DMS 273 (cell line): ENCODE results near the gene CHMP6.
A peak's percentile ranks its signal among the peaks of the same experiment; 100 is the strongest.

Source experiments
- DNase-seq: peaks from one replicate; lab custom pipeline; 2025; ENCODE audit not compliant: unreplicated experiment; lab: John Stamatoyannopoulos, UW

Gene CHMP6

DNA sequence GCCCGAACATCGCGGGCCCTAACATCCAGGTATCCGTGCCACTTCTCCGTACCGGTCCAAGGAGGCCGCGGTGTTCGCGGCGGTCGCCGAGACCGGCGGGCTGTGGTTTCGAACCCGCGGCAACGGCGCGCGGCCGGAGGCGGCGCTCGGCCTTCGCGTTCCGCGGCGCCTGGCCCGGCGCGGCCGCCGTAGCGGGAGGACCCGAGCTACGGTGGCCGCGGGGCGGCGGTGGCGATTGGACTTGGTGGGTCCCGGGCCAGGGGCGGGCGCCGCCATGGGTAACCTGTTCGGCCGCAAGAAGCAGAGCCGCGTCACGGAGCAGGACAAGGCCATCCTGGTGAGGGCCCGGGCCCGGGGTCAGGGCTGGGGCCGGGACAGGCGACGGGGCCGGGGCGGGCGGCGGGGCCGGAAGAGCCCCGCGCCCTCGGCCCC lies at the start of gene CHMP6:
Gene CHMP6, plus strand, starts transcription at position 197 of the 432 bp plus-strand sequence. Its CDS starts 78 bp downstream, at position 275.
- peak; percentile 94 for DNase-seq

DNA sequence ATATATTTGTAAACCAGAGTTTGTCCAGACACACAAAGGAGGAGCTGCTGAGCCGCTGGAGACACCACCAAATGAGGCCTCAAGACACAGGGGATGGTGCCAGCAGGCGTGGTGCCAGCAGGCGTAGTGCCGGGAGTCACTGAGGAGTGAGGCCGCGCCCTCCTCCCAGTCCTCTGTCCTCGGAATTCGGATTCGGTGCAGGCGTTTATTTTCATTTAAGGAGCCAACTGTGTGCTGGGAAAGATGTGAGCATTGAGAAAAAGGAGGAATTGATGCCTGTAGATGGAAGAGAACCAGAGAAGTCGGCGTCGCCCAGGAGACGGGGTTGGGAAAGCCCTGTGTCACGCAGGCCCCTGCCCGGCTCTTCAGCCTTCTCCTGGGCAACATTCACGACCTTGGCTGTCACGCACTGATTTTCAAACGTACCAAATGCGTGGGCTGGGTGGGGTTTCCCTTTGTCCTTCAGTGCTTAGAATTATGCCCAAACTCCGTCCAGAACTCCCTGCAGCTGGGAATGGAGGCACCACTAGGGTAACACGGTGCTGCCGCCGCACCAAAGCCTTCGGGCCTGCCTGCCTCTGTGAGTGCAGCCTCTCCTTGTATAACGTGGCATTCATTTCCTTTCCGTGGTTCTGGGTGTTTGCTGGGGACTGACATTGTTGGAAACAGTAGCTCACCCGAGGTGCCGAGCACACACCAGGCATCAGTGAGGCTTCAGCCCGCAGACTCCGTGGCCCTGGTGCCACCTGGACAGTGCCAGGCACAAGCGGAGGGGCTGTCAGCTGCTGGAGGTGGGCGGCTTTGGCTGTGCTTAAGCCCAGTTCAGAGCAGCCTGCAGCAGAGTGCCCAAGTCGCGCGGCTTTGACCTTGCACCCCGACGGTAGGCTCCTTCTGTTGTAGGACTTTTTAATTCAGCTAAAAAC lies 49.0 kb upstream of the CHMP6 start:
- DNase-seq: peak; percentile 86

DNA sequence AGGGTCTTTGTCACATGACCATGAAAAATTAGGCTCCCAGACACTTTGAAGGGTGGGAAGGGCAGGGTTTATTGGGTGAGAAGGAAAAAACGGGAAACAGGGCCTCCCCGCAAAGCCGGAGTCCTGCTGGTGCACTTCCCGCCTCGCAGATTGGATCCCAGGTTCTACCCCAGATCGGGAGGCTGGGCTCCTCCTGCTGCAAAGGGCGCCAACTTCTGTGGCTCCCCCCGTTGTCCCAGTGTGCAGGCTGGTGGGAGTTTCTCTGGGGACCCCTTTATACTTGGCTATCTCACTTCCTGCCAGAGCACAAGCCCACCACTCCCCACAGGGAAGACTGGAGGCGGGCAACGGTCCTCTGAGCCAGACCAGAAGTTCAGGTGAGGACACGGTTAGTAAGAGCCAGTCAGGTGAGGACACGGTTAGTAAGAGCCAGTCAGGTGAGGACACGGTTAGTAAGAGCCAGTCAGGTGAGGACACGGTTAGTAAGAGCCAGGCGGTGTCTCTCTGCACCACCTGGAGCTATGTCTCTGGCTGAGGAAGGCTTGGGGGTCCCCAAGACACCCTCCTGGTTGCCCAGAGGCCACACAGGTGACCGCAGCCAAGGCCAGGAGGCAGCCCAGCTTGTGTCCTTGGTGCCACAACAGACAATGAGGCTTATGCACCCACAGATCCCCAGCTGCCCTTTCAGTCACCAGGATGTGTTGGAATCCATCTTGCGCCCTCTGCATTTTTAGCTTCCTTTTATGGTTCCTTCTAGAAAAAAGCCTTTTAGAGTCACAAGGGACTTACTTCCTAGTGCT lies 48.1 kb upstream of the CHMP6 start:
- DNase-seq: no peak

GRCh38 chr17:80944326-80944725 lies 47.3 kb upstream of the CHMP6 start:
- no peak for DNase-seq

DNA sequence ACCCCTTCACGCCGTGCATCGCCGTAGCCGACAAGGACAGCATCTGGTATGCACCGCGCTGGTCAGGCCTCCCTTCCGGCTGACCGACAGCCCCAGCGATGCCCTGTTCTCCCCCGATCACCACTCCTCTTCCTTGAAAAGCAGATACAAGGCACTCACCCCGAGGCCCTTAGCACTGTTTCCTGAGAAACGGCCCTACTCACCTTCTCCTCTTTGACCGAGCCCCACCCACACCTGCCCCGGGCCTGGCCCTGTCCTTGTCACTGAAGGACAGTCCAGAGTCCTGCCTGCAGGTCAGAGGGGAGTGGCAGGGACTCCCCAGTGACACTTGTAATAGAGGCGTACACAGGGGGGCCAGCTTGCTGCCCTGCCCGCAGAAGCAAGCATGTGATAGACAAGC lies 45.9 kb upstream of the CHMP6 start:
- no peak for DNase-seq

GRCh38 chr17:80946449-80946848 lies 45.2 kb upstream of the CHMP6 start:
- no peak for DNase-seq

DNA sequence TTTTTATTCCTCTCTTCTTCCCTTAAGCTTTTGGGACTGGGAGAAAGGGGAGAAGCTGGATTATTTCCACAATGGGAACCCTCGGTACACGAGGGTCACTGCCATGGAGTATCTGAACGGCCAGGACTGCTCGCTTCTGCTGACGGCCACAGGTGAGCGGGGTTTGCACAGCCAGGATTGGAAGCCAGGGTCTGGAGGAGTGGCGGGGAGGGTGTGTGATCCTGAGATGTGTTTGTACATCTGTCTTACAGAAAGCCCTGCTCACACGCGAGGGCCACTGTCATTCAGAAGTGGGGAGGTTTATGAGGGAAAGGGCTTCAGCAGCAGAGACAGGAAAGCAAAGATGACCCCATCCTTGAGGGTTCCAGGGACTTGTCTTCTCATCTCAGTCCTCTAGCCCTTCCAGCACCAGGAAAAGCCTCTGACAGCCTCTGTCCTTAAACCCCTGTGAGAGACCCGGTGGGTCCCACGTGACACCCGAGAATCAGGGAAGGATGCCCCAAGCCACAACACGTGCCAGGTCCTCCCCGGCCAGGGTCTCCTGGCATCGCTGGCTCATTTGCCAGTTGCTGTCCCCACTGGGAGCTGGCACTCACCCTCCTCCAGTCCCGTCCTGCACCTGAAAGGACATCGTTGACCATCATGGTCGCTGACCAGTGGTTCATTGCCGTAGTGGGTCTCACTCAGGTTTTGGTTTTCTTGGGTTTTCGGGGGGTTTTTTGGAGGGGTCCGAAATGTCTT lies 44.3 kb upstream of the CHMP6 start:
- no peak for DNase-seq

GRCh38 chr17:80948019-80948975 lies 43.3 kb upstream of the CHMP6 start:
- no peak for DNase-seq

DNA sequence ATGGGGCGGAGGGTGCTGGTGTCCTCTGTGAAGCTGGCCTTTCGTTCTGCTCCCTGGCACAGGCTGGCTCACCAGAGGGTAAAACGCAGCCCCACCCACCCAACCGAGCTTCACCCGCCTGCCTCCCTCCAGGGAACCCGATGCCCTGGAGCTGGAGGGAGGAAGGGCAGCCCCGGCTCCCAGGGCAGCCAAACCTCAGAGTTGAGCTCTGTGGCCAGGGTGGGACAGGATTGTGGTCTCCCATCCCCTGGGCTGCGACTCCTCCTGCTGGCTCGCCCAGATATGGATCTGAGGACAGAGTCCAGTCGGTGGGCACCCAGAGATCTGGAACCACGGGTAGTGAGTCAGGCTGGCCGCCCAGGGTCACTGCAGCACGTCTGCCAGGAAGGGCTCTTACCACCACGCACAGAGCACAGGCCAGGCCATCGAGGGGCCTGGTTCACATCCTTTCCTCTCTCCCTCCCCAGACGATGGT lies 42.6 kb upstream of the CHMP6 start:
- no peak for DNase-seq

DNA sequence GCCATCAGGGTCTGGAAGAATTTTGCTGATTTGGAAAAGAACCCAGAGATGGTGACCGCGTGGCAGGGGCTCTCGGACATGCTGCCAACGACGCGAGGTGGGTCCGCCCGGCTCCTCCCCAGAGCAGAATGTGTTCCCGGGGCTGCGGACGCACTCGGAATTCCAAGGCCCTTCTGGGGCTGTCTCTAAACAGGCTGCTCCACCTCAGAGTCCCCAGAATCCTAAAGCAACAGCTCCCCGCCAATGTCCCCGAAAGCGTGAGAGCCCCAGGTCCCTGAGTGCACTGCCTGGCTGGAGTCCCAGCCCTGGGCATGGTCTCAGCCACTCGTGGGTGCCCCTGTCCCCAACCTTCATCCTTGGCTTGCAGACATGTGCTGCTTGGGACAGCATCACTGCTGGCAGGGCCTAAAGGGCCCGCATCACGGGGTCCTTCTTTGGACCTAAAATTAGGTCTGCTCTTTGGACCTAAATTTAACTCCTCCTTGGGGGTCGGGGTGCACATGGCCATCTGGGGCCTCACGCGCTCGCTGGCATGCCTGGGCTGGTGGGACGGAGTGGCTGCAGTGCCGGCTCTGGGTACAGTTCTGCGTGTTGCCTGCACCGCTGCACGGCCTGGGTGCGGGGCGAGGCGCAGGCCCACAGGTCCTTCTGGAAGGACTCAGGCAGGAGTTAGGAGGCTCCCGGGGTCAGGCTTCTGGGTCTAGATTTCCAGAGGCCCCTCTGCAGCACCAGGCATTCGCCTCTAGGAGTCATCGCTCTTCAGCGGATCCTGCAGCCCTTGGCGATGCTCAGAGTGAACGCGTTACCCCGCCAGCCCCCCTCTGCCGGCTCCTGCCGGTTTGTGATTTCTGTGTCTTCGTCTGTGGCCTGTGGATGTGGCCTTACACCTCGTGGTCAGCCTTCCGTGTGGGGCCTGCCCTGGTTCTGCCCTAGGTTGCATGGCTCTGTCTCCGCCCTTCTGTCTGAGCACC lies 41.9 kb upstream of the CHMP6 start:
- DNase-seq: peak; percentile 27

DNA sequence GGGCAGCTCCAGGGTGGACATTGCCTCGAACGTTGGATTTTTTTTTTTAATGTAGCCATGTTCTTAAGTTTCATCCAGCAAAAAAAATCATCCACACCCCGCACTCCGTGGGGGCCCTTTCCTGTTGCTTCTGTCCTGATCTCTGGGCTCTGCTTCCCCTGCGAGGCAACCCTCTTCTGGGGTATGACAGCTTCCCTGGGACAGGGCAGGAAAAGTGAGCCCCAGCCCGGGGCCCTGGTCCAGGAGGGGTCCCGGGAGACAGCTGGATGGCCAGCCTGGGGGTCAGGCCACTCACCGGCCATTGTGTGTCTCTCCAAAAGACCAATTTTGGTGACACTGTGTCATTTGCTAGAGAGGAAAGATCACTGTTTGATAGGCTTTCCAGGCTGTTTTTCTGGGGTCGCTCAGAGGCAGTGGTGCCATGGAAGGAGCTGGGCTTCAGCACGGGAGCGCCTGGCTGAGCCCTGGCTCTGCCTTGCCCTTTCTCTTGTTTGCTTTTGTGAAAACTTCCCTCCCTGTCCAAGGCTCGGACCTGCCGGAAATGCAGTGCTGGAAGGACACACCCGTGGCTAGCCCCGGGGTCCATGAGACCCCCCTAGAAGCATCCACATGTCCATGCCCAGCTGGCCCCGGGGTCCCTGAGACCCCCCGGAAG lies 41.0 kb upstream of the CHMP6 start:
- no peak for DNase-seq

GRCh38 chr17:80951121-80952090 lies 40.2 kb upstream of the CHMP6 start:
- DNase-seq: no peak

DNA sequence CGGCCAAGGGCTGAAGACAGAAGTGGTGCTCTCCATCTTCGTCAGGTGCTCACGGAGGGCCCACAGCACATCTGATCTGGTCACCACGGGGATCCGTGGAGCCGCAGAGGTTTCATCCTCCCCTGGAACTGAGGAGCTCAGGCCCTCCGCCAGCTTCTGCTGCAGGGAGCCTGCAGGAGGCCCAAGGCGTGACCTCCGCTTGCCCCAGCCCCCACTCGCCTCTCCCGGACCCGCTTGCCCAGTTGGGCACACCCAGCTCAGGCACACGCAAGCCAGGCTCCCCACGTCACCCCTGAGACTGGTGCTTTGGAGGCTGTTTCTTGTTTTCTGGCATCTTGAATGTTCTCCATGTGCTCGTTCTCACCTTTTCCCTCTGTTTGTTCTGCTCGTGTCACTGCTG lies 39.4 kb upstream of the CHMP6 start:
- no peak for DNase-seq

DNA sequence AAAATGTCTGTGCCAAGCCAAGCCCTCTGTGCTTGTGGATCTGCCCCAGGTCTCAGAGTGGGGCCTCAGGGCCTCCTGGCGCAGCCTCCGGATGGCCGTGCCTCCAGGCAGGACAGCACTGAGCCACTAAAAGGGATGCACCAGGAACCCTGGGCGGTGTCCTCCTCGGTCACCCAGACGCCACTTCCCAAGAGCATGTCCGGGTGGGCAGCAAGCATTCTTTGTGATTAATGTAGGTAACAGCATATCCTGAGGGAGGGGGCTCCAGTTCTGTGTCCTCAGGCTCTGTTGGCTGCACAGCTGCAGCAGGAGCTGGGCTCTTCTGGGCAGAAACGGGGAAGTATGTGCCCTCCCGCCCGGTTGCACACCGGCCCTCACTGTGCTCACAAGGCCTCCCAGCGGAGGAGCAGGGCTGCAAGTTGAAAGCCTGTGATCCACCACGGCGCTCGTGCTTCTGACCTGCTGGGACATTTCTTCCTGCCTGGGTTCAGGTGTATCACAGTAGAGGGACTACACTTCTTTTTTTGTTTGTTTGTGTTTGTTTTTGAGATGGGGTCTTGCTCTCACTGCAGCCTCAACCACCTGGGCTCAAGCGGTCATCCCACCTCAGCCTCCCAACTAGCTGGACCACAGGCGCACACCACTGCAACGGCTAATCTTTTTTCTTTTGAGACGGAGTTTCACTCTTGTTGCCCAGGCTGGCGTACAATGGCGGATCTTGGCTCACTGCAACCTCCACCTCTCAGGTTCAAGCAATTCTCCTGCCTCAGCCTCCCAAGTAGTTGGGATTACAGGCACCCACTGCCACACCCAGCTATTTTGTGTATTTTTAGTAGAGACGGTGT lies 37.9 kb upstream of the CHMP6 start:
- DNase-seq: no peak

DNA sequence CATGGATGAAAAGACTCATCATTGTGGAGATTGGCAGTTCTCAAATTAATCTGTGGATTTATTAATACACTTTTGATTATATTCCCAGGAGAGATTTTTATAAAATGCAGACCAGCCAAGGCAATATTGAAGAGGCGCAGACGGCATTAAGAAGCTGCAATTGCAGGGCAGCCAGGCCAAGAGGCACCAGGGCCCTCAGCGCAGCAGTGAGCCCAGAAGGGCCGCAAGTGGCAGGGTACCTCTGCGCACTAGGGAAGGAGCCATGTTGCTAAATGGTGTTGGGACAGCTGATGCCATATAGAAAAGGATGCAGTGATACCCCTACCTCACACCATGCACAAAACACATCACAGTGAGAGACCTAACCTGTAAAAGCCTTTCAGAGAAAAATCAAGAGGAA lies 36.6 kb upstream of the CHMP6 start:
- DNase-seq: no peak

DNA sequence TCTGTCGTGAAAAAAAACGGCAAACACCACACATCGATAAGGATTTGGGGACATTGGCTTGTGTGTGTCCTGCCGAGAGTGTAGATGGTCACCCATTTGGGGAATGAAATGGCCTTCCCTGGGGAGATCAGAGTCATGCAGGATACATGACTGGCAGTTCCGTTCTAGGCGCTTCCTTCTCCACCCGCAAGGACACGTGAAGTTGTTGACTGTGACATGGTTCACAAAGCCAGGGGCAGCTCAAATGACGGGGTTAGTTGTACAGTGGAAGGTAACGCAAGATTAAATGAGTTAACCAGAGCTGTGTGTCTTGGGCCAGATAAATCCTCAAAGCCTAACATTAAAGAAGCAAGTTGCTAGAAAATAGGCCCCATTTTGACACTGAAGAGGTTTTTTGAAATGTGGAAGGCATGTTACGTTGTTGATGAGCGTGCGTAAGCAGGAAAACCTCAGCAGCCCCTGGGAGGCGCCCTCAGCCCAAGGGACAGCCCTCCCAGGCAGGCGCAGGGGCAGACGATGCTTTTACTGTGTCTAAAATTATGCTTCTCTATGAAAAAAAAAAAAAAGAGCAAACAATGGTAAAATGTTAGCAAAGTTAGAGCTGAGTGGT lies 35.9 kb upstream of the CHMP6 start:
- DNase-seq: no peak
